ENCODE results near the gene DZIP1L. TPM values are rescaled to one million over a fixed set of nuclear protein-coding genes. Genes with fewer than 3 reads are reported as not detected.
"Not testable (repeated sequence)": the region's sequence is repeated elsewhere in the genome, so short reads cannot be mapped to it uniquely, and the experiment has no call there.

Gene DZIP1L
- total RNA-seq, 1 experiment from 2014 or later, result 10.4 TPM

DNA sequence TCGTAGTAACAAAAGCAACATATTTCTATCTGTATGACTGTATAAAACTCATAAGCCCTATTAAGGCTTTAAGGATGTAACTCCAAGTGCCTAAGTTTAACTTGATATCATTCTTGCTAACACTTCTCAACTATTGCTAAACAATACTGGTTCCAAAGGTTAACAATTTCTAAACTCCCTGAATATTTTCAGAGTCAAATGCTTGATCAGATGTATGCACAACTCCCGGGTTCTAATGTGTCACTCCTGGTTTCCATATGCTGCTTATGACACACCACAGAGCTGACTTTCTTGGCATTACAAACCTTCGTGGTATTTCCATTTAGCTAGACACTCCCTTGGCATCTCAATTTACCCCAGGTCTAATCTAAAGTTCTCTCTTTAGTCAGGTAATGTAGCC lies 26.3 kb downstream of the DZIP1L start:
- no peak overlapping the region for H2AFZ ChIP-seq (ENCODE audit: low read length)
- no peak overlapping the region for H2AK5ac ChIP-seq (ENCODE audit: insufficient read length, low read length)
- H3K79me1 ChIP-seq (ENCODE audit: insufficient read depth, low read depth, low read length, poor library complexity, severe bottlenecking), result no peaks in the 10 kb centered on the region
- H3K9ac ChIP-seq (ENCODE audit: extremely low read depth, insufficient read length, low read length), result no peak overlapping the region
- no peak overlapping the region for H3K23ac ChIP-seq (ENCODE audit: insufficient read length, low read depth, low read length)
- peaks cover 5 to 7% of the 10 kb centered on the region in 2 experiments; a peak in 3 of 4 replicates for H3K4me1 Mint-ChIP-seq
- no peak overlapping the region for H4K8ac ChIP-seq (replicated peaks; ENCODE audit: insufficient read length, low read depth, low read length)
- no peak overlapping the region for H4K5ac ChIP-seq (ENCODE audit: insufficient read length, low read depth, low read length)
- no peaks in the 10 kb centered on the region for H3K23me2 ChIP-seq (ENCODE audit: insufficient read length, low read depth, low read length, poor library complexity, severe bottlenecking)
- no peaks in the 10 kb centered on the region for H3K9me3 ChIP-seq (ENCODE audit: control insufficient read depth, low read depth, low read length)
- no peak overlapping the region for H3K56ac ChIP-seq (ENCODE audit: insufficient read length, low read depth, low read length)
- peaks cover 0 to 3% of the 10 kb centered on the region in 2 experiments; a peak in 1 of 5 replicates for H3K9me3 Mint-ChIP-seq
- H2BK5ac ChIP-seq (ENCODE audit: insufficient read length, low read length), result no peak overlapping the region
- WGBS (ENCODE audit: extremely low coverage, insufficient read length, low lambda C conversion rate), result no CpG with 5 or more reads among the region's 3 CpGs
- H3K4me1 ChIP-seq (ENCODE audit: insufficient read depth, low read length), result no peaks in the 10 kb centered on the region
- H3K27ac Mint-ChIP-seq, result no peak overlapping the region
- no peak overlapping the region for H2BK15ac ChIP-seq (ENCODE audit: low read depth, low read length)
- no peak overlapping the region for H2BK20ac ChIP-seq (ENCODE audit: low read depth, low read length, poor library complexity, severe bottlenecking)
- no peaks in the 10 kb centered on the region for H3K79me2 ChIP-seq (ENCODE audit: insufficient read depth, low read length)
- peaks cover 41 to 64% (median 48%) of the 10 kb centered on the region in 3 experiments for H3K36me3 Mint-ChIP-seq (ENCODE audit: insufficient read depth in 1 of 3, low read depth in 3 of 3)
- no peak overlapping the region for H3K14ac ChIP-seq (ENCODE audit: insufficient read depth, low read length)
- H4K91ac ChIP-seq (ENCODE audit: insufficient read length, low read depth, low read length), result no peak overlapping the region
- no peak overlapping the region for H3T11ph ChIP-seq (ENCODE audit: low read length)
- no peak overlapping the region for H3K27ac ChIP-seq (ENCODE audit: insufficient read length, low read depth, low read length)
- H3K18ac ChIP-seq (ENCODE audit: insufficient read length, low read depth, low read length), result no peak overlapping the region
- no peaks in the 10 kb centered on the region for H4K20me1 ChIP-seq (ENCODE audit: control insufficient read depth, insufficient read depth, insufficient read length)
- H3K27me3 ChIP-seq (ENCODE audit: insufficient read depth, low read length), result no peaks in the 10 kb centered on the region
- no peak overlapping the region for H3K4me3 Mint-ChIP-seq
- H3K27me3 Mint-ChIP-seq (ENCODE audit: low read depth), result no peaks in the 10 kb centered on the region
- H3K4ac ChIP-seq (ENCODE audit: low read depth, low read length), result no peak overlapping the region
- H3K4me2 ChIP-seq (ENCODE audit: insufficient read depth, insufficient read length, low read length), result no peak overlapping the region
- TF ChIP-seq CTCF (conservative IDR thresholded peaks at IDR 0.05), result no peak
- no peak for DNase-seq
- H2BK120ac ChIP-seq (ENCODE audit: low read depth, low read length, poor library complexity, severe bottlenecking), result no peak overlapping the region
- no peak overlapping the region for H2BK12ac ChIP-seq (ENCODE audit: insufficient read length, low read depth, low read length)

DNA sequence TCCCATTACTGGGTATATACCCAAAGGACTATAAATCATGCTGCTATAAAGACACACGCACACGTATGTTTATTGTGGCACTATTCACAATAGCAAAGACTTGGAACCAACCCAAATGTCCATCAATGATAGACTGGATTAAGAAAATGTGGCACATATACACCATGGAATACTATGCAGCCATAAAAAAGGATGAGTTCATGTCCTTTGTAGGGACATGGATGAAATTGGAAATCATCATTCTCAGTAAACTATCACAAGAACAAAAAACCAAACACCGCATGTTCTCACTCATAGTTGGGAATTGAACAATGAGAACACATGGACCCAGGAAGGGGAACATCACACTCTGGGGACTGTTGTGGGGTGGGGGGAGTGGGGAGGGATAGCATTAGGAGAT lies 29.7 kb downstream of the DZIP1L start:
- H3K4me2 ChIP-seq (ENCODE audit: insufficient read depth, insufficient read length, low read length); DNase-seq; H2BK5ac ChIP-seq (ENCODE audit: insufficient read length, low read length); H3K9me3 Mint-ChIP-seq; H2BK120ac ChIP-seq (ENCODE audit: low read depth, low read length, poor library complexity, severe bottlenecking); H2BK12ac ChIP-seq (ENCODE audit: insufficient read length, low read depth, low read length); H3K79me2 ChIP-seq (ENCODE audit: insufficient read depth, low read length); H3K27ac ChIP-seq (ENCODE audit: insufficient read length, low read depth, low read length); H3K23ac ChIP-seq (ENCODE audit: insufficient read length, low read depth, low read length); H4K20me1 ChIP-seq (ENCODE audit: control insufficient read depth, insufficient read depth, insufficient read length); H3K4ac ChIP-seq (ENCODE audit: low read depth, low read length); H2AFZ ChIP-seq (ENCODE audit: low read length); H3K18ac ChIP-seq (ENCODE audit: insufficient read length, low read depth, low read length); H3K27me3 Mint-ChIP-seq (ENCODE audit: low read depth); H4K8ac ChIP-seq (replicated peaks; ENCODE audit: insufficient read length, low read depth, low read length); H3K27ac Mint-ChIP-seq; H3K14ac ChIP-seq (ENCODE audit: insufficient read depth, low read length); H2AK5ac ChIP-seq (ENCODE audit: insufficient read length, low read length); H3K9ac ChIP-seq (ENCODE audit: extremely low read depth, insufficient read length, low read length); H4K5ac ChIP-seq (ENCODE audit: insufficient read length, low read depth, low read length); H3K4me1 ChIP-seq (ENCODE audit: insufficient read depth, low read length); H3K9me3 ChIP-seq (ENCODE audit: control insufficient read depth, low read depth, low read length); H3K4me3 Mint-ChIP-seq; H4K91ac ChIP-seq (ENCODE audit: insufficient read length, low read depth, low read length); H2BK15ac ChIP-seq (ENCODE audit: low read depth, low read length); H3K4me1 Mint-ChIP-seq; H2BK20ac ChIP-seq (ENCODE audit: low read depth, low read length, poor library complexity, severe bottlenecking); H3K79me1 ChIP-seq (ENCODE audit: insufficient read depth, low read depth, low read length, poor library complexity, severe bottlenecking); H3K27me3 ChIP-seq (ENCODE audit: insufficient read depth, low read length); H3T11ph ChIP-seq (ENCODE audit: low read length); H3K56ac ChIP-seq (ENCODE audit: insufficient read length, low read depth, low read length); H3K23me2 ChIP-seq (ENCODE audit: insufficient read length, low read depth, low read length, poor library complexity, severe bottlenecking): not testable (repeated sequence)
- H3K36me3 Mint-ChIP-seq (ENCODE audit: insufficient read depth in 1 of 3, low read depth in 3 of 3), result peaks cover 32 to 53% (median 51%) of the 10 kb centered on the region in 3 experiments
- WGBS (ENCODE audit: extremely low coverage, insufficient read length, low lambda C conversion rate), result no CpG with 5 or more reads among the region's 3 CpGs
